Measurements from ENCODE around the gene ZNF491. TPM values are rescaled to one million over a fixed set of nuclear protein-coding genes. Genes with fewer than 3 reads are reported as not detected.
"Not testable (repeated sequence)": the region's sequence is repeated elsewhere in the genome, so short reads cannot be mapped to it uniquely, and the experiment has no call there.

Gene ZNF491
- total RNA-seq = 2.8 TPM
- long read RNA-seq, partial matches to known transcripts = 0 of 1 reads
- long read RNA-seq, other reads (novel, unspliced or antisense) = 0 of 1 reads

GRCh38 chr19:11798391-11799330 lies at the start of gene ZNF491:
Gene ZNF491 (plus strand): TSS chr19:11798523. CDS start chr19:11805954, 7,431 bp downstream.
- intact Hi-C loops (cut with DNase I) = loop anchor here (2.0 to 5.0 kb wide), 2 partner anchors 14 to 84 kb away; no protein-coding TSS in a partner anchor
- peak; percentile 94 for DNase-seq (ENCODE audit: missing footprints)

GRCh38 chr19:11749751-11750150 lies 48.6 kb upstream of the ZNF491 start:
- DNase-seq (ENCODE audit: missing footprints) (no peak), ATAC-seq (no peak)
- intact Hi-C loops (cut with DNase I) = no loop called here

More at GRCh38 chr19:11798391-11799330, at the start of gene ZNF491:
- peak; percentile 99 for ATAC-seq

GRCh38 chr19:11752244-11752736 lies 46.0 kb upstream of the ZNF491 start:
- intact Hi-C loops (cut with DNase I) = no loop called here
- ATAC-seq = no peak
- DNase-seq (ENCODE audit: missing footprints) = no peak

GRCh38 chr19:11754663-11755062 lies 43.7 kb upstream of the ZNF491 start:
- ATAC-seq (no peak), DNase-seq (ENCODE audit: missing footprints) (no peak)
- intact Hi-C loops (cut with DNase I) = no loop called here

- intact Hi-C loops (cut with DNase I) = no loop called here
- ATAC-seq = no peak
- no peak for DNase-seq (ENCODE audit: missing footprints)
Observed at GRCh38 chr19:11756965-11757364, 41.4 kb upstream of the ZNF491 start.

- intact Hi-C loops (cut with DNase I) = loop anchor here (10.0 kb wide), 1 partner anchor 855 kb away; the partner anchor contains the start of genes ZNF490 and ZNF791
- ATAC-seq (no peak), DNase-seq (ENCODE audit: missing footprints) (no peak)
Observed at GRCh38 chr19:11759805-11760204, 38.5 kb upstream of the ZNF491 start.

GRCh38 chr19:11763117-11763516 lies 35.2 kb upstream of the ZNF491 start:
- ATAC-seq (no peak), DNase-seq (ENCODE audit: missing footprints) (no peak)
- intact Hi-C loops (cut with DNase I) = loop anchor here (10.0 kb wide), 1 partner anchor 852 kb away; the partner anchor contains the start of genes ZNF490 and ZNF791

GRCh38 chr19:11763611-11764010 lies 34.7 kb upstream of the ZNF491 start:
- intact Hi-C loops (cut with DNase I) = loop anchor here (10.0 kb wide), 1 partner anchor 851 kb away; the partner anchor contains the start of genes ZNF490 and ZNF791
- ATAC-seq = no peak
- no peak for DNase-seq (ENCODE audit: missing footprints)

GRCh38 chr19:11766597-11767591 lies 31.4 kb upstream of the ZNF491 start, which contains the start of gene ZNF441:
Gene ZNF441 (plus strand): TSS chr19:11767000. CDS start chr19:11767194, 194 bp downstream.
- intact Hi-C loops (cut with DNase I) = loop anchor here (1.0 to 10.0 kb wide), 2 partner anchors 28 to 848 kb away; partner anchors contain the start of genes ZNF490 and ZNF791
- DNase-seq (ENCODE audit: missing footprints) (peak; percentile 99), ATAC-seq (peak; percentile 100)

GRCh38 chr19:11767633-11768133 lies 30.6 kb upstream of the ZNF491 start:
- DNase-seq (ENCODE audit: missing footprints) (peak; percentile 66), ATAC-seq (no peak)
- intact Hi-C loops (cut with DNase I) = loop anchor here (10.0 kb wide), 1 partner anchor 847 kb away; the partner anchor contains the start of genes ZNF490 and ZNF791

GRCh38 chr19:11769995-11770394 lies 28.3 kb upstream of the ZNF491 start:
- intact Hi-C loops (cut with DNase I) = loop anchor here (10.0 kb wide), 1 partner anchor 845 kb away; the partner anchor contains the start of genes ZNF490 and ZNF791
- ATAC-seq (no peak), DNase-seq (ENCODE audit: missing footprints) (no peak)

GRCh38 chr19:11771520-11771919 lies 26.8 kb upstream of the ZNF491 start:
- intact Hi-C loops (cut with DNase I); ATAC-seq; DNase-seq (ENCODE audit: missing footprints): not testable (repeated sequence)

- DNase-seq (ENCODE audit: missing footprints); intact Hi-C loops (cut with DNase I); ATAC-seq: not testable (repeated sequence)
Observed at GRCh38 chr19:11776669-11777068, 21.7 kb upstream of the ZNF491 start.

- ATAC-seq (no peak), DNase-seq (ENCODE audit: missing footprints) (no peak)
- intact Hi-C loops (cut with DNase I) = no loop called here
Observed at GRCh38 chr19:11780431-11781020, 17.8 kb upstream of the ZNF491 start.

GRCh38 chr19:11781295-11782057 lies 16.8 kb upstream of the ZNF491 start:
- ATAC-seq (no peak), DNase-seq (ENCODE audit: missing footprints) (no peak)
- intact Hi-C loops (cut with DNase I) = no loop called here

- intact Hi-C loops (cut with DNase I) = no loop called here
- no peak for ATAC-seq
- DNase-seq (ENCODE audit: missing footprints) = no peak
Observed at GRCh38 chr19:11783767-11784166, 14.6 kb upstream of the ZNF491 start.

GRCh38 chr19:11784356-11784755 lies 14.0 kb upstream of the ZNF491 start:
- intact Hi-C loops (cut with DNase I) = no loop called here
- no peak for ATAC-seq
- no peak for DNase-seq (ENCODE audit: missing footprints)
